Neutrophil (primary cell): Measurements from ENCODE around the gene TPCN1.

Source experiments
- H3K27ac ChIP-seq: fragments of 200-600 bp; sonication (generic); 2 replicates; pipeline ENCODE4 v1.5.1; 2016; ENCODE audit warnings: mild to moderate bottlenecking, moderate library complexity
- H3K27me3 ChIP-seq: fragments of 200-600 bp; sonication (generic); 2 replicates; pipeline ENCODE4 v1.6.0; 2016; ENCODE audit warnings: mild to moderate bottlenecking
- H3K36me3 ChIP-seq: fragments of 200-600 bp; sonication (generic); 2 replicates; pipeline ENCODE4 v1.5.1; 2017
- H3K4me1 ChIP-seq, 2 experiments: fragments of 200-600 bp in 1 of 2; sonication (generic) in 1 of 2; 1 replicate in 1 of 2; 2 replicates in 1 of 2; pipeline versions ENCODE4 v1.5.1 to v1.6.1; 2013 to 2016; ENCODE audit warnings: low read depth in 1 of 2, low read length in 1 of 2, mild to moderate bottlenecking in 1 of 2, moderate library complexity in 1 of 2; ENCODE audit not compliant: control insufficient read depth in 1 of 2, insufficient read depth in 1 of 2
- H3K4me3 ChIP-seq, 2 experiments: fragments of 200-600 bp in 1 of 2; sonication (generic) in 1 of 2; 1 replicate in 1 of 2; 2 replicates in 1 of 2; pipeline ENCODE4 v1.5.1; 2013 to 2016; ENCODE audit warnings: low read depth in 1 of 2, low read length in 1 of 2, mild to moderate bottlenecking in 1 of 2, moderate library complexity in 1 of 2
- H3K9me3 ChIP-seq: fragments of 200-600 bp; sonication (generic); 2 replicates; pipeline ENCODE4 v1.5.1; 2016
- CTCF ChIP-seq: fragments of 200-600 bp; sonication (generic); IDR thresholded peaks from 2 replicates; pipeline ENCODE4 v1.5.1; 2016; ENCODE audit warnings: antibody characterized with exemption

TPCN1 gene

GRCh38 chr12:113190761-113191160 lies 30.5 kb upstream of the TPCN1 start:
- TF ChIP-seq CTCF = no peak
- Histone ChIP-seq H3K9me3 (no peaks in the 10 kb centered on the region), H3K27ac (no peak overlapping the region), H3K27me3 (no peaks in the 10 kb centered on the region), H3K36me3 (peaks cover 11% of the 10 kb centered on the region), H3K4me1 (peaks cover 9 to 10% of the 10 kb centered on the region in 2 experiments), H3K4me3 (no peak overlapping the region)

GRCh38 chr12:113191227-113191626 lies 30.0 kb upstream of the TPCN1 start:
- H3K27ac ChIP-seq = no peak overlapping the region
- H3K4me3 ChIP-seq = no peak overlapping the region
- no peaks in the 10 kb centered on the region for H3K27me3 ChIP-seq
- H3K4me1 ChIP-seq = peaks cover 4 to 5% of the 10 kb centered on the region in 2 experiments
- no peaks in the 10 kb centered on the region for H3K9me3 ChIP-seq
- H3K36me3 ChIP-seq = peaks cover 11% of the 10 kb centered on the region
- no peak for TF ChIP-seq CTCF

- no peaks in the 10 kb centered on the region for H3K9me3 ChIP-seq
- peaks cover 11% of the 10 kb centered on the region for H3K36me3 ChIP-seq
- H3K27ac ChIP-seq = no peak overlapping the region
- peaks cover 1 to 2% of the 10 kb centered on the region in 2 experiments for H3K4me1 ChIP-seq
- no peaks in the 10 kb centered on the region for H3K27me3 ChIP-seq
- H3K4me3 ChIP-seq = no peak overlapping the region
- no peak for TF ChIP-seq CTCF
Observed at GRCh38 chr12:113194971-113195391, 26.3 kb upstream of the TPCN1 start.

- peaks cover 7 to 8% of the 10 kb centered on the region in 2 experiments for H3K4me1 ChIP-seq
- H3K36me3 ChIP-seq = peaks cover 11% of the 10 kb centered on the region
- no peaks in the 10 kb centered on the region for H3K27me3 ChIP-seq
- H3K4me3 ChIP-seq = no peak overlapping the region
- no peak for TF ChIP-seq CTCF
- H3K9me3 ChIP-seq = no peaks in the 10 kb centered on the region
- no peak overlapping the region for H3K27ac ChIP-seq
Observed at GRCh38 chr12:113195598-113195997, 25.7 kb upstream of the TPCN1 start.

GRCh38 chr12:113196582-113196981 lies 24.7 kb upstream of the TPCN1 start:
- no peak for TF ChIP-seq CTCF
- Histone ChIP-seq H3K27me3 (no peaks in the 10 kb centered on the region), H3K27ac (no peak overlapping the region), H3K4me3 (no peak overlapping the region), H3K9me3 (no peaks in the 10 kb centered on the region), H3K36me3 (peaks cover 7% of the 10 kb centered on the region), H3K4me1 (peaks cover 7 to 11% of the 10 kb centered on the region in 2 experiments)

GRCh38 chr12:113196990-113197389 lies 24.3 kb upstream of the TPCN1 start:
- H3K9me3 ChIP-seq = no peaks in the 10 kb centered on the region
- H3K27ac ChIP-seq = no peak overlapping the region
- TF ChIP-seq CTCF = no peak

More at GRCh38 chr12:113196990-113197389, 24.3 kb upstream of the TPCN1 start:
- Histone ChIP-seq H3K4me1 (peaks cover 7 to 11% of the 10 kb centered on the region in 2 experiments), H3K27me3 (no peaks in the 10 kb centered on the region), H3K36me3 (peaks cover 2% of the 10 kb centered on the region), H3K4me3 (no peak overlapping the region)
